Measurements from ENCODE around the gene DBI.

Gene DBI

DNA sequence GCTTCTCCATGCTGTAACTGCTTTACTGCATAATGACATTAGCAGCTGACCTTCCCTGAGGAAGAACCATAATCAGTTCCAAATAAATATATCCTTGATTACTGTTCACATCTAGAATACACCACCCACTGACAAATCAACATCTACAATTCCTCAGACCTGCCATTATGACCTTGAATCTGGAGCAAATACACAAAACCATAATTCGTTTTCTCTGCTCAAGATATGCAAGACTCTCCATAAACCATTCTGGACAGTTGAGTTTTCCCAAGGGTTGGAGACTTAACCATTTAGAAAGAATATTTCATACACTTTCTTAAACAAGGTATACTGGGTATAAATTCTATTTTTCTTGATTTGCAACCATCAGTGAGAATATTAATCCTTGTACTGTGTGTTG lies 11.9 kb upstream of the DBI start:
- TF ChIP-seq, protein P1, sequence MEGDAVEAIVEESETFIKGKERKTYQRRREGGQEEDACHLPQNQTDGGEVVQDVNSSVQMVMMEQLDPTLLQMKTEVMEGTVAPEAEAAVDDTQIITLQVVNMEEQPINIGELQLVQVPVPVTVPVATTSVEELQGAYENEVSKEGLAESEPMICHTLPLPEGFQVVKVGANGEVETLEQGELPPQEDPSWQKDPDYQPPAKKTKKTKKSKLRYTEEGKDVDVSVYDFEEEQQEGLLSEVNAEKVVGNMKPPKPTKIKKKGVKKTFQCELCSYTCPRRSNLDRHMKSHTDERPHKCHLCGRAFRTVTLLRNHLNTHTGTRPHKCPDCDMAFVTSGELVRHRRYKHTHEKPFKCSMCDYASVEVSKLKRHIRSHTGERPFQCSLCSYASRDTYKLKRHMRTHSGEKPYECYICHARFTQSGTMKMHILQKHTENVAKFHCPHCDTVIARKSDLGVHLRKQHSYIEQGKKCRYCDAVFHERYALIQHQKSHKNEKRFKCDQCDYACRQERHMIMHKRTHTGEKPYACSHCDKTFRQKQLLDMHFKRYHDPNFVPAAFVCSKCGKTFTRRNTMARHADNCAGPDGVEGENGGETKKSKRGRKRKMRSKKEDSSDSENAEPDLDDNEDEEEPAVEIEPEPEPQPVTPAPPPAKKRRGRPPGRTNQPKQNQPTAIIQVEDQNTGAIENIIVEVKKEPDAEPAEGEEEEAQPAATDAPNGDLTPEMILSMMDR (IDR thresholded peaks at IDR 0.05; ENCODE audit: control insufficient read depth, insufficient read depth, low read depth, low read length, missing control alignments), result no peak
- H3K4me3 ChIP-seq (ENCODE audit: control insufficient read depth, low read depth, low read length), result no peak overlapping the region
- no peak for DNase-seq (ENCODE audit: low read depth)

DNA sequence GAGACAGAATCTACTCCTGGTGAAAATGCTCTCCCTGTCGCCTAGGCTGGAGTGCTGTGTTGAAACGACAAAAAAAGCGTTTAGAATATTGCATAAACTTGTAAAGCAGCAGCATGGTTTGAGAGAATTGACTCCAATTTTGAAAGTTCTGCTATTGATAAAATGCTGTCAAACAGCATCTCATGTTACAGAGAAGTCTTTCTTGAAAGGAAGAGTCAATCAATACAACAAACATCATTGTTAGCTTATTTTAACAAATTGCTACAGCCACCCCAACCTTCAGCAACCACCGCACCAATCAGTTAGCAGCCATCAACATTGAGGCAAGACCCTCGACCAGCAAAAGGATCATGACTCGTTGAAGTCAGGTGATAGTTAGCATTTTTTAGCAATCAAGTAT lies 7.0 kb upstream of the DBI start:
- TF ChIP-seq, protein P1 (IDR thresholded peaks at IDR 0.05; ENCODE audit: control insufficient read depth, insufficient read depth, low read depth, low read length, missing control alignments), result no peak
- H3K4me3 ChIP-seq (ENCODE audit: control insufficient read depth, low read depth, low read length), result no peak overlapping the region
- DNase-seq (ENCODE audit: low read depth), result no peak

DNA sequence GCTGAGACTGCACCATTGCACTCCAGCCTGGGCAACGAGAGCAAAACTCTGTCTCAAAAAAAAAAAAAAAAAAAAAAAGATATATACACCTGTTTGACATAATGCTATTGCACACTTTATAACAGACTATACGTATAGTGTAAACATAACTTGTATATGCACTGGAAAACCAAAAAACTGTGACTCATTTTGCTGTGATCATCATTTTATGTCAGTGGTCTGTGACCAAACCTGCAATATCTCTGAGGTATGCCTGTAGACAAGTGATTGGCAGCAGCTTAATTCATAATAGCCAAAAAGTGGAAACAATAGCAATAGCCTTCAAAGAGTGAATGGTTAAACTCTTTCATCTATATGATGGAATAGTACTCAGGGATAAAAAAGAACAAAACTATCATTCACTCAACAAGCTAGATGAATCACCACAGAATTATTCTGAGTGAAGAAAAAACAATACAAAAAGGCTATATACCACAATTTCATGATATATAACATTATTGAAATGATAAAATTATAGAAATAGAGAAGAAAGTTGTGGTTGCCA lies 6.3 kb upstream of the DBI start:
- TF ChIP-seq, protein P1 (IDR thresholded peaks at IDR 0.05; ENCODE audit: control insufficient read depth, insufficient read depth, low read depth, low read length, missing control alignments), result no peak
- DNase-seq (ENCODE audit: low read depth), result no peak
- H3K4me3 ChIP-seq (ENCODE audit: control insufficient read depth, low read depth, low read length), result no peak overlapping the region

DNA sequence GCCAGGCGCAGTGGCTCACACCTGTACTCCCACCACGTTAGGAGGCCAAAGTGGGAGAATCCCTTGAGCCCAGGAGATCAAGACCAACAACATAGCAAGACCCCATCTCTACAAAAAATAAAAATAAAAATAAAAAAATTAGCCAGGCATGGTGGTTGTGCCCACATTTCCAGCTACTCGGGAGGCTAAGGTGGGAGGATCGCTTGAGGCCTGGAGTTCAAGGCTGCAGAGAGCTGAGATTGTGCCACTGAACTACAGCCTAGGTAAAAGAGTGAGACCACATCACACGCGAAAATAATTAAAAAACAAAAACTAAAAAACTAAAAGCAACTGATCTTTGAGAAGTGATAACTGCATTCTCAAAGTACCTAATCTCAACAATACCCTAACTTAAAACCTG lies 2.0 kb upstream of the DBI start:
- no peak overlapping the region for H3K4me3 ChIP-seq (ENCODE audit: control insufficient read depth, low read depth, low read length)
- DNase-seq (ENCODE audit: low read depth), result no peak
- TF ChIP-seq, protein P1 (IDR thresholded peaks at IDR 0.05; ENCODE audit: control insufficient read depth, insufficient read depth, low read depth, low read length, missing control alignments), result no peak

DNA sequence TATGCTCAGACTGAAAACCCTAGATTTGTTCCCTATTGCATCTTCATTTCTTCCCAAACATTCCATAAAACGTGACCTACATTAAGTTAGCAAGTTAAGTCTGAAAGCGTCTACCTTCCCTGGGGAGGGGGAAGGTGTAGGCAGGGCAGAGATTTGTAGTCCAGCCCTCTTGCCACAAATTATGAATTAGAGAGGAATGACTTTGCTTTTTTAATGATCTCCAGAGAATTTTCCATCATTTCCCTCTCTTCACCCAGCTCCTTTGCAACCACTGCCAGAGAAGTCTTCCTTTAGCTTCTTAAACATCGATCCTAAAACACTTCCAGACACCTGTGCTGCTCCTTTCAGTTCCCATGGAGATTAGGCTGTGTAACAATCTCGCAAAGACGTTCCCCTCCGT lies 1.3 kb upstream of the DBI start:
- no peak for DNase-seq (ENCODE audit: low read depth)
- TF ChIP-seq, protein P1 (IDR thresholded peaks at IDR 0.05; ENCODE audit: control insufficient read depth, insufficient read depth, low read depth, low read length, missing control alignments), result no peak
- peak overlapping the region; percentile 91 for H3K4me3 ChIP-seq (ENCODE audit: control insufficient read depth, low read depth, low read length)

DNA sequence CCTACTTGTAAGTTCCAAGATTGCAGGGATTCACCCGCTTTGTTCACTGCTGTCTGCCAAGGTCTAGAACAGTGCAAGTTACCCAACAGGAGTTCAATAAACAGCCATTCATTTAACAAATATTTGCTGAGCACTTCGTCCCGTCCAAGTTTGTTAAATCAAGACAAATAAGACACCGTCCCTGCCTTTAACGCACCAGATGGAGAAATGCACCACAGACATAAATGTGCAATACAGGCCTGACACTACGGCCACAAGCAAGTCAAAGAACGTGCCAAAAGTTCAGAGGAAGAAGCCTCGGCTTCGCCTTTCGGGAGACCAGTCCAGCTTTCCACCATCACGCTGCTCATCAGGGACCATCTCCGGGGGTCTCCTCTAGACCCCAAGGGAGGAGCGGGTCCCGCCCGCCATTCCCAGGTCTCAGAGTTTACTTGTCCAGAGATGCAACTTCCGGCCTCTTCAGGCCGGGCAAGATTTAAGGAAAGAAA lies 572 bp upstream of the DBI start:
- DNase-seq (ENCODE audit: low read depth), result no peak
- peak overlapping the region; percentile 91 for H3K4me3 ChIP-seq (ENCODE audit: control insufficient read depth, low read depth, low read length)
- TF ChIP-seq, protein P1 (IDR thresholded peaks at IDR 0.05; ENCODE audit: control insufficient read depth, insufficient read depth, low read depth, low read length, missing control alignments), result no peak
